HCT116 (cell line): ENCODE measurements around the gene FLYWCH1. TPM values are rescaled to one million over a fixed set of nuclear protein-coding genes. Genes with fewer than 3 reads are reported as not detected.

Experiments
- ATAC-seq: fragments of 200-7000 bp; cut with Tn5 transposase; 2 replicates; pipeline ENCODE4 v1.9.1; 2020; ENCODE audit warnings: mild to moderate bottlenecking, moderate library complexity
- BruUV-seq: library from RNA; stranded (reverse); fragments of 400-500 nt; replicated peaks from 2 replicates; lab custom pipeline; 2021; lab: Mats Ljungman, UMichigan
- CTCF ChIA-PET: fragments of 300-600 bp; sonication (Branson Sonifier 250); formaldehyde crosslinking; loops from one replicate; lab custom pipeline; 2021; ENCODE audit warnings: antibody characterized with exemption; lab: Charles Lee
- POLR2A ChIA-PET: fragments of 300-600, 350-600 bp; sonication (Branson Sonifier 250); formaldehyde crosslinking; loops from one replicate; lab custom pipeline; 2021; ENCODE audit warnings: antibody characterized with exemption; lab: Charles Lee
- RAD21 ChIA-PET, 2 experiments: fragments of 300-600 bp; sonication (Branson Sonifier 250); formaldehyde crosslinking; loops; one replicate each; lab custom pipeline; 2023; ENCODE audit warnings: low total read pairs in 2 of 2; ENCODE audit not compliant: uncharacterized antibody in 2 of 2, unreplicated experiment in 2 of 2, low non-redundant PET in 1 of 2; lab: Charles Lee
- DNase-seq: peaks from one replicate; pipeline ENCODE4 v3.0.0-alpha.2; 2010; ENCODE audit warnings: low read depth, low spot score
- H2AFZ ChIP-seq: fragments of 200-600 bp; shearing (Covaris generic), sonication (generic); 2 replicates; pipeline ENCODE4 v1.6.1; 2017; ENCODE audit warnings: low read depth, mixed run types, mixed read lengths, antibody characterized with exemption, low read length; ENCODE audit not compliant: poor library complexity, severe bottlenecking
- H3K27ac ChIP-seq: 2 replicates; pipeline ENCODE4 v1.5.1; 2012; ENCODE audit warnings: low read depth, low read length
- H3K27me3 ChIP-seq: fragments of 200-600 bp; sonication (generic); 2 replicates; pipeline ENCODE4 v1.6.1; 2016; ENCODE audit warnings: mixed run types, low read length, mixed read lengths; ENCODE audit not compliant: insufficient read depth
- H3K36me3 ChIP-seq, 2 experiments: fragments of 200-500 bp in 1 of 2; fragments of 200-600 bp in 1 of 2; sonication (Bioruptor generic) in 1 of 2; sonication (generic) in 1 of 2; 2 replicates each; pipeline versions ENCODE4 v1.5.1 to v1.6.1; 2014 to 2016; ENCODE audit warnings: low read length in 2 of 2, inconsistent platforms in 1 of 2, mixed read lengths in 1 of 2, mixed run types in 1 of 2; ENCODE audit not compliant: insufficient read depth in 2 of 2, control insufficient read depth in 1 of 2
- H3K4me1 ChIP-seq, 2 experiments: fragments of 200-600 bp in 1 of 2; sonication (generic) in 1 of 2; 2 replicates each; pipeline versions ENCODE4 v1.5.1 to v1.6.1; 2012 to 2017; ENCODE audit warnings: low read length in 2 of 2, inconsistent platforms in 1 of 2, mild to moderate bottlenecking in 1 of 2, mixed read lengths in 1 of 2, mixed run types in 1 of 2, moderate library complexity in 1 of 2; ENCODE audit not compliant: insufficient read depth in 2 of 2, control insufficient read depth in 1 of 2
- H3K4me2 ChIP-seq: fragments of 200-600 bp; sonication (generic); 2 replicates; pipeline ENCODE4 v1.6.1; 2017; ENCODE audit warnings: mixed run types, low read length, mixed read lengths
- H3K4me3 ChIP-seq, 2 experiments: fragments of 200-600 bp in 1 of 2; sonication (generic) in 1 of 2; replicated peaks in 1 of 2; 2 replicates each; pipeline ENCODE4 v1.5.1; 2011 to 2016; ENCODE audit warnings: low read length in 2 of 2, control low read depth in 1 of 2, low read depth in 1 of 2, mild to moderate bottlenecking in 1 of 2, mixed read lengths in 1 of 2, mixed run types in 1 of 2
- H3K79me2 ChIP-seq: fragments of 200-600 bp; sonication (generic); 2 replicates; pipeline ENCODE4 v1.6.1; 2017; ENCODE audit warnings: mild to moderate bottlenecking, mixed run types, low read length, moderate library complexity, mixed read lengths; ENCODE audit not compliant: insufficient read depth
- H3K9ac ChIP-seq: fragments of 200-600 bp; sonication (generic); 2 replicates; pipeline ENCODE4 v1.6.1; 2016; ENCODE audit warnings: low read length, mixed read lengths
- H3K9me2 ChIP-seq: fragments of 200-600 bp; sonication (generic), shearing (Covaris generic); 2 replicates; pipeline ENCODE4 v1.6.1; 2017; ENCODE audit warnings: mixed run types, mild to moderate bottlenecking, moderate library complexity; ENCODE audit not compliant: insufficient read depth
- H3K9me3 ChIP-seq, 2 experiments: fragments of 200-500 bp in 1 of 2; fragments of 200-600 bp in 1 of 2; sonication (Bioruptor generic) in 1 of 2; sonication (generic) in 1 of 2; 2 replicates each; pipeline ENCODE4 v1.6.1; 2014 to 2017; ENCODE audit warnings: low read length in 2 of 2, mixed read lengths in 2 of 2, inconsistent platforms in 1 of 2, low read depth in 1 of 2, mild to moderate bottlenecking in 1 of 2, mixed run types in 1 of 2, moderate library complexity in 1 of 2; ENCODE audit not compliant: control insufficient read depth in 1 of 2, insufficient read depth in 1 of 2
- H4K20me1 ChIP-seq: fragments of 200-600 bp; sonication (generic), shearing (Covaris generic); 2 replicates; pipeline ENCODE4 v1.6.1; 2017; ENCODE audit warnings: mixed run types, mild to moderate bottlenecking, moderate library complexity; ENCODE audit not compliant: insufficient read depth
- CBX3 ChIP-seq: IDR thresholded peaks from 2 replicates; pipeline ENCODE4 v1.6.1; 2012; ENCODE audit warnings: low read depth
- CEBPB ChIP-seq: IDR thresholded peaks from 2 replicates; pipeline ENCODE4 v1.6.1; 2012; ENCODE audit warnings: low read depth
- EGR1 ChIP-seq: IDR thresholded peaks from 2 replicates; pipeline ENCODE4 v1.6.1; 2012; ENCODE audit warnings: low read depth
- ELF1 ChIP-seq: IDR thresholded peaks from 2 replicates; pipeline ENCODE4 v1.6.1; 2012; ENCODE audit warnings: low read depth, borderline replicate concordance
- POLR2A ChIP-seq: IDR thresholded peaks from 2 replicates; pipeline ENCODE4 v1.7.0; 2011; ENCODE audit warnings: borderline replicate concordance; ENCODE audit not compliant: insufficient read depth, insufficient read length; ENCODE audit errors: extremely low read depth
- RAD21 ChIP-seq: IDR thresholded peaks from 2 replicates; pipeline ENCODE4 v1.6.1; 2012; ENCODE audit warnings: low read depth, mild to moderate bottlenecking
- SP1 ChIP-seq: IDR thresholded peaks from 2 replicates; pipeline ENCODE4 v1.6.1; 2012; ENCODE audit warnings: low read depth
- SRF ChIP-seq: IDR thresholded peaks from 2 replicates; pipeline ENCODE4 v1.6.1; 2012; ENCODE audit warnings: low read depth
- YY1 ChIP-seq: IDR thresholded peaks from 2 replicates; pipeline ENCODE4 v1.6.1; 2011; ENCODE audit warnings: low read length, low read depth, moderate library complexity, mild to moderate bottlenecking; ENCODE audit not compliant: insufficient replicate concordance; ENCODE audit errors: extremely low read depth
- ZNF274 ChIP-seq: fragments of 200-500 bp; sonication (Bioruptor generic); IDR thresholded peaks from 2 replicates; pipeline ENCODE4 v1.6.1; 2014; ENCODE audit warnings: mild to moderate bottlenecking, low read depth, low read length, inconsistent platforms
- intact Hi-C: fragments of 100-400 bp; cut with micrococcal nuclease; formaldehyde crosslinking; loops from 2 replicates; pipeline ENCODE4 v1.10.0; 2022
- total RNA-seq: library from RNA; stranded (reverse); gene quantifications from one replicate; pipeline ENCODE4 v1.2.1, GENCODE V29; 2021; ENCODE audit not compliant: unreplicated experiment
- TF ChIP-seq, protein P1 (sequence below): IDR thresholded peaks from 2 replicates; pipeline ENCODE4 v1.6.1; 2011; ENCODE audit warnings: mild to moderate bottlenecking, low read length, moderate library complexity; ENCODE audit not compliant: insufficient replicate concordance; ENCODE audit errors: extremely low read depth
- TF ChIP-seq, protein P2 (sequence below): IDR thresholded peaks from 2 replicates; pipeline ENCODE4 v1.6.1; 2012

The FLYWCH1 gene
- total RNA-seq, 1 experiment from 2014 or later, result 66.6 TPM

DNA sequence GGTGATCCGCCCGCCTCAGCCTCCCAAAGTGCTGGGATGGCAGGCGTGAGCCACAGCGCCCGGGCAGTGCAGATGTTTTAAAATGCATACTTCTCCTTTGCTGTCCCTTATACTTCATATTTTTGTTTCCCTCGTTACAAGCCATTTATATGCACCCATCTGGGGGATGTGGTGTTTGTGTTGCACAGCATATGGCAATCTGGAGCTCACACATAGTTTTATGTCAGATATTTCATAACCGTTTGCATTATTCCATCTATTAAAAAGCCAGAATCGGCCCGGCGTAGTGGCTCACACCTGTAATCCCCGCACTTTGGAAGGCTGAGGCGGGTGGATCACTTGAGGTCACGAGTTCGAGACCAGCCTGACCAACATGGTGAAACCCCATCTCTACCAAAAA lies 11.8 kb downstream of the FLYWCH1 start:
- TF ChIP-seq POLR2A, result no peak
- TF ChIP-seq SRF, result no peak
- TF ChIP-seq, protein P1, sequence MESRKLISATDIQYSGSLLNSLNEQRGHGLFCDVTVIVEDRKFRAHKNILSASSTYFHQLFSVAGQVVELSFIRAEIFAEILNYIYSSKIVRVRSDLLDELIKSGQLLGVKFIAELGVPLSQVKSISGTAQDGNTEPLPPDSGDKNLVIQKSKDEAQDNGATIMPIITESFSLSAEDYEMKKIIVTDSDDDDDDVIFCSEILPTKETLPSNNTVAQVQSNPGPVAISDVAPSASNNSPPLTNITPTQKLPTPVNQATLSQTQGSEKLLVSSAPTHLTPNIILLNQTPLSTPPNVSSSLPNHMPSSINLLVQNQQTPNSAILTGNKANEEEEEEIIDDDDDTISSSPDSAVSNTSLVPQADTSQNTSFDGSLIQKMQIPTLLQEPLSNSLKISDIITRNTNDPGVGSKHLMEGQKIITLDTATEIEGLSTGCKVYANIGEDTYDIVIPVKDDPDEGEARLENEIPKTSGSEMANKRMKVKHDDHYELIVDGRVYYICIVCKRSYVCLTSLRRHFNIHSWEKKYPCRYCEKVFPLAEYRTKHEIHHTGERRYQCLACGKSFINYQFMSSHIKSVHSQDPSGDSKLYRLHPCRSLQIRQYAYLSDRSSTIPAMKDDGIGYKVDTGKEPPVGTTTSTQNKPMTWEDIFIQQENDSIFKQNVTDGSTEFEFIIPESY, result no peak
- no peak for TF ChIP-seq ELF1
- TF ChIP-seq CEBPB, result no peak
- H3K4me1 ChIP-seq, result peaks cover 0 to 17% of the 10 kb centered on the region in 2 experiments; a peak in 3 of 4 replicates
- H3K9ac ChIP-seq, result no peak overlapping the region
- peaks cover 2 to 4% of the 10 kb centered on the region in 2 experiments; a peak in 2 of 4 replicates for H3K36me3 ChIP-seq
- no peak overlapping the region for H3K4me2 ChIP-seq
- RAD21 ChIA-PET, result no interaction called here
- no peaks in the 10 kb centered on the region for H3K9me2 ChIP-seq
- intact Hi-C loops, result no loop called here
- DNase-seq (no peak), ATAC-seq (no peak)
- H3K9me3 ChIP-seq, result no peaks in the 10 kb centered on the region
- peaks cover 20% of the 10 kb centered on the region for H3K79me2 ChIP-seq
- H3K4me3 ChIP-seq, result no peak overlapping the region
- no peak overlapping the region for H2AFZ ChIP-seq
- CTCF ChIA-PET, result no interaction called here
- no peak overlapping the region for H3K27ac ChIP-seq
- POLR2A ChIA-PET, result no interaction called here
- no peaks in the 10 kb centered on the region for H4K20me1 ChIP-seq
- no TSS peak for BruUV-seq
- no peaks in the 10 kb centered on the region for H3K27me3 ChIP-seq

DNA sequence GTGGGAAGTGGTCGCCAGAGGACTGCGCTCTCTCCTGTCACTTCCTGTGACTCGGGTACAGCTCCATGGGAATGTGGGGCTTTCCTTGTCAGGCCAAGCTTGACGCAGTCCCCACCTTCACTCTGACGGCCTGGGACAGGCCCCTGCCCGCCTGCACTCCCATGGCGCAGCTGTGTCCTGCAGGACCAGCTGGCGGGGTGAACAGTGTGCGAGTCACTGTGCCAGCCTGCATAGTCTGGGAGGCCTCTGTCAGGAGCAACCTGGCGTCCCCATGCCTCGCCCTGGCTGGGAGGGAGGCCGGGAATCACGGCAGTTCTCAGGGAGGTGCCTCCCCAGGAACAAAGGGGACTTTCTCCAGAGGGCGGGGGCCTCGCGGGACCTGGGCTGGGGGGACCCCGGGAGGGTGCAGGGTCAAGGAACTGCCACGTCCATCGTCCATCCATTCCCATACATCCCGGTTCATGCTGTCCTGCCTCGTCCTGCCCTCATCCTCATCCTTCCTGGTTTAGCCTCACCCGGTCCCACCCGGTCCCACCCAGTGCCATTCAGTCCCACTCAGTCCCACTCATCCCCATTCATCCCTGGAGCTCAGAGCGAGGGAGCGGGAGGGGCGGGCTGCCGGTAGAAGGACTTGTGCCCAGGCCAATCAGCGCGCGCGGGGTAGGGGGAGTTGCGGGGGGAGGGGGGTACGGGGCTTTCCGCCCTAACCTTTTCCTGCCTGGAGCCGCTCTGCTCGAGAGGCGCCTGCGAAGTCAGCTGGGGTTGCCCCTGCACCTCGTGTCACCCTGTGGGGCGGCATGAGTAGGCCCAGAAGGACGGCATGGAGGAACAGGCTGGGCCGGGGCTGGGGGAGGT lies 13.4 kb downstream of the FLYWCH1 start:
- Histone ChIP-seq H3K79me2 (peaks cover 21% of the 10 kb centered on the region), H3K4me2 (no peak overlapping the region), H4K20me1 (no peaks in the 10 kb centered on the region), H3K36me3 (peaks cover 2 to 4% of the 10 kb centered on the region in 2 experiments; a peak in 2 of 4 replicates), H3K9me3 (no peaks in the 10 kb centered on the region), H3K27me3 (no peaks in the 10 kb centered on the region), H3K4me1 (peaks cover 0 to 11% of the 10 kb centered on the region in 2 experiments; a peak in 3 of 4 replicates), H3K4me3 (no peak overlapping the region), H2AFZ (no peak overlapping the region), H3K27ac (no peak overlapping the region), H3K9ac (no peak overlapping the region), H3K9me2 (no peaks in the 10 kb centered on the region)
- BruUV-seq, result no TSS peak
- POLR2A ChIA-PET, result interaction anchor here (0.5 kb wide), 1 partner anchor 16 kb away, joined by 3 read pairs; no protein-coding TSS in a partner anchor
- ATAC-seq (no peak), DNase-seq (no peak)
- intact Hi-C loops, result no loop called here
- RAD21 ChIA-PET, result no interaction called here
- CTCF ChIA-PET, result no interaction called here
- no peak for TF ChIP-seq EGR1
- TF ChIP-seq, protein P2, sequence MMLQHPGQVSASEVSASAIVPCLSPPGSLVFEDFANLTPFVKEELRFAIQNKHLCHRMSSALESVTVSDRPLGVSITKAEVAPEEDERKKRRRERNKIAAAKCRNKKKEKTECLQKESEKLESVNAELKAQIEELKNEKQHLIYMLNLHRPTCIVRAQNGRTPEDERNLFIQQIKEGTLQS, result no peak
- no peak for TF ChIP-seq CBX3
- TF ChIP-seq, protein P1, result no peak
- TF ChIP-seq YY1, result no peak
- TF ChIP-seq SRF, result no peak
- TF ChIP-seq ZNF274, result no peak
- no peak for TF ChIP-seq RAD21
- no peak for TF ChIP-seq SP1
- no peak for TF ChIP-seq ELF1
